K562 (cell line): ENCODE results near the gene CKAP5. TPM values are rescaled to one million over a fixed set of nuclear protein-coding genes. Genes with fewer than 3 reads are reported as not detected.

Experiments used
- CTBP1 ChIP-seq: fragments of 450-650 bp; IDR thresholded peaks from 2 replicates; pipeline ENCODE4 v1.6.1; 2016; ENCODE audit warnings: borderline replicate concordance
- ETV5 ChIP-seq: sonication (generic); formaldehyde crosslinking; IDR thresholded peaks from 2 replicates; pipeline ENCODE4 v1.4.0; 2020; ENCODE audit warnings: low read depth, mild to moderate bottlenecking, missing genetic modification reagents
- ETV6 ChIP-seq, 3 experiments: fragments of 150-350 bp in 1 of 3; sonication (generic) in 1 of 3; formaldehyde crosslinking in 1 of 3; IDR thresholded peaks; 2 replicates each; pipeline versions ENCODE4 v1.6.1 to v1.8.0; 2014 to 2022; ENCODE audit warnings: borderline replicate concordance in 2 of 3, low read depth in 2 of 3, antibody characterized with exemption in 1 of 3, low read length in 1 of 3, mild to moderate bottlenecking in 1 of 3, missing genetic modification reagents in 1 of 3
- FOXK1 ChIP-seq: sonication (generic); formaldehyde crosslinking; IDR thresholded peaks from 2 replicates; pipeline ENCODE4 v1.8.0; 2022; ENCODE audit warnings: missing genetic modification reagents, mild to moderate bottlenecking, borderline replicate concordance
- MAFF ChIP-seq: IDR thresholded peaks from 2 replicates; pipeline ENCODE4 v1.6.1; 2012; ENCODE audit warnings: low read length, improper control_type of control experiment
- NRF1 ChIP-seq, 2 experiments: fragments of 450-650 bp; IDR thresholded peaks in 1 of 2; conservative IDR thresholded peaks in 1 of 2; 2 replicates each; pipeline ENCODE4 v1.6.1; 2014; ENCODE audit warnings: mild to moderate bottlenecking in 2 of 2
- RBBP5 ChIP-seq: fragments of 200-600 bp; sonication (generic); IDR thresholded peaks from 2 replicates; pipeline ENCODE4 v1.6.1; 2012; ENCODE audit warnings: borderline replicate concordance, mild to moderate bottlenecking, low read length, control low read depth, inconsistent platforms; ENCODE audit not compliant: insufficient read depth, poor library complexity, severe bottlenecking
- TCF3 ChIP-seq: sonication (generic); formaldehyde crosslinking; IDR thresholded peaks from 2 replicates; pipeline ENCODE4 v1.4.0; 2020; ENCODE audit warnings: mild to moderate bottlenecking, missing genetic modification reagents
- ZBED1 ChIP-seq: IDR thresholded peaks from 2 replicates; pipeline ENCODE4 v1.6.1; 2014
- ZNF133 ChIP-seq: fragments of 250-450 bp; sonication (Bioruptor Pico); IDR thresholded peaks from 2 replicates; pipeline ENCODE4 v1.4.0; 2020; ENCODE audit warnings: mild to moderate bottlenecking
- ZNF408 ChIP-seq: fragments of 250-450 bp; sonication (Bioruptor Pico); IDR thresholded peaks from 2 replicates; pipeline ENCODE4 v1.4.0; 2020; ENCODE audit warnings: low read depth, mild to moderate bottlenecking, moderate library complexity
- polyA plus RNA-seq, 8 experiments: library from polyadenylated mRNA; depleted of rRNA in 4 of 8; stranded (reverse) in 5 of 8; unstranded in 3 of 8; fragments of >200 nt; fragmentation: Nextera tagmentation in 2 of 8; fragmentation: Illumina TruSeq in 1 of 8; extraction: Ambion mirVana in 2 of 8; extraction: Trizol in 1 of 8; gene quantifications; 2 replicates each; pipeline versions ENCODE4 v1.2.1 to v1.2.3, GENCODE V29; 2011 to 2014; ENCODE audit warnings: inconsistent platforms in 1 of 8, missing spikeins in 1 of 8
- total RNA-seq, 7 experiments: library from RNA; depleted of rRNA in 6 of 7; stranded (reverse); fragments of >200 nt in 6 of 7; fragmentation: Illumina TruSeq in 2 of 7; extraction: Trizol in 2 of 7; gene quantifications; 2 replicates each; pipeline versions ENCODE4 v1.2.1 to v1.2.3, GENCODE V29; 2011 to 2021; ENCODE audit warnings: low replicate concordance in 1 of 7
- TF ChIP-seq, protein P1 (sequence below): fragments of 450-650 bp; formaldehyde crosslinking; IDR thresholded peaks from 2 replicates; pipeline ENCODE4 v1.4.0; 2020; ENCODE audit warnings: mild to moderate bottlenecking, moderate library complexity
- TF ChIP-seq, protein P2 (sequence below): fragments of 250-450 bp; sonication (Bioruptor Pico); IDR thresholded peaks from 2 replicates; pipeline ENCODE4 v1.5.0; 2021
- TF ChIP-seq, protein P3 (sequence below): fragments of 450-650 bp; conservative IDR thresholded peaks from 2 replicates; pipeline ENCODE4 v1.6.1; 2016; ENCODE audit warnings: missing genetic modification characterization, low read depth, mild to moderate bottlenecking, missing compliant biosample characterization, moderate library complexity

Gene CKAP5
- total and polyA plus RNA-seq, 9 of the 15 experiments (the other 6 are each of a cell fraction or from before 2014, with no cell fraction given), result 60.1 to 239 (median 139) TPM

GRCh38 chr11:46766656-46767055 lies 79.4 kb downstream of the CKAP5 start (continued):
- TF ChIP-seq MAFF (peak; percentile 91), TCF3 (CRISPR knock-in tag) (no peak), ZNF408 (CRISPR knock-in tag) (no peak), ZBED1 (no peak), NRF1 (conservative IDR thresholded peaks at IDR 0.05 in 1 of 2, IDR thresholded peaks at IDR 0.05 in 1 of 2) (no peak), CTBP1 (no peak), FOXK1 (CRISPR knock-in tag) (no peak), ZNF133 (no peak), RBBP5 (no peak), ETV6 (IDR thresholded peaks at IDR 0.05; ENCODE audit: borderline replicate concordance in 1 of 2, low read depth in 2 of 2, low read length in 1 of 2) (no peak), ETV6 (CRISPR knock-in tag; IDR thresholded peaks at IDR 0.05; ENCODE audit: borderline replicate concordance) (no peak), ETV5 (CRISPR knock-in tag) (no peak)
- TF ChIP-seq, protein P1, sequence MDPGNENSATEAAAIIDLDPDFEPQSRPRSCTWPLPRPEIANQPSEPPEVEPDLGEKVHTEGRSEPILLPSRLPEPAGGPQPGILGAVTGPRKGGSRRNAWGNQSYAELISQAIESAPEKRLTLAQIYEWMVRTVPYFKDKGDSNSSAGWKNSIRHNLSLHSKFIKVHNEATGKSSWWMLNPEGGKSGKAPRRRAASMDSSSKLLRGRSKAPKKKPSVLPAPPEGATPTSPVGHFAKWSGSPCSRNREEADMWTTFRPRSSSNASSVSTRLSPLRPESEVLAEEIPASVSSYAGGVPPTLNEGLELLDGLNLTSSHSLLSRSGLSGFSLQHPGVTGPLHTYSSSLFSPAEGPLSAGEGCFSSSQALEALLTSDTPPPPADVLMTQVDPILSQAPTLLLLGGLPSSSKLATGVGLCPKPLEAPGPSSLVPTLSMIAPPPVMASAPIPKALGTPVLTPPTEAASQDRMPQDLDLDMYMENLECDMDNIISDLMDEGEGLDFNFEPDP (CRISPR knock-in tag), result no peak
- TF ChIP-seq, protein P2, sequence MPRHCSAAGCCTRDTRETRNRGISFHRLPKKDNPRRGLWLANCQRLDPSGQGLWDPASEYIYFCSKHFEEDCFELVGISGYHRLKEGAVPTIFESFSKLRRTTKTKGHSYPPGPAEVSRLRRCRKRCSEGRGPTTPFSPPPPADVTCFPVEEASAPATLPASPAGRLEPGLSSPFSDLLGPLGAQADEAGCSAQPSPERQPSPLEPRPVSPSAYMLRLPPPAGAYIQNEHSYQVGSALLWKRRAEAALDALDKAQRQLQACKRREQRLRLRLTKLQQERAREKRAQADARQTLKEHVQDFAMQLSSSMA (CRISPR knock-in tag), result no peak
- TF ChIP-seq, protein P3, sequence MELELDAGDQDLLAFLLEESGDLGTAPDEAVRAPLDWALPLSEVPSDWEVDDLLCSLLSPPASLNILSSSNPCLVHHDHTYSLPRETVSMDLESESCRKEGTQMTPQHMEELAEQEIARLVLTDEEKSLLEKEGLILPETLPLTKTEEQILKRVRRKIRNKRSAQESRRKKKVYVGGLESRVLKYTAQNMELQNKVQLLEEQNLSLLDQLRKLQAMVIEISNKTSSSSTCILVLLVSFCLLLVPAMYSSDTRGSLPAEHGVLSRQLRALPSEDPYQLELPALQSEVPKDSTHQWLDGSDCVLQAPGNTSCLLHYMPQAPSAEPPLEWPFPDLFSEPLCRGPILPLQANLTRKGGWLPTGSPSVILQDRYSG (tag), result no peak
- TF ChIP-seq, all 486 proteins: peak for 5
